ENCODE measurements around the gene SNCG. TPM values are rescaled to one million over a fixed set of nuclear protein-coding genes. Genes with fewer than 3 reads are reported as not detected.

Gene SNCG
- total RNA-seq, 1 experiment from 2014 or later: 7.2 TPM

DNA sequence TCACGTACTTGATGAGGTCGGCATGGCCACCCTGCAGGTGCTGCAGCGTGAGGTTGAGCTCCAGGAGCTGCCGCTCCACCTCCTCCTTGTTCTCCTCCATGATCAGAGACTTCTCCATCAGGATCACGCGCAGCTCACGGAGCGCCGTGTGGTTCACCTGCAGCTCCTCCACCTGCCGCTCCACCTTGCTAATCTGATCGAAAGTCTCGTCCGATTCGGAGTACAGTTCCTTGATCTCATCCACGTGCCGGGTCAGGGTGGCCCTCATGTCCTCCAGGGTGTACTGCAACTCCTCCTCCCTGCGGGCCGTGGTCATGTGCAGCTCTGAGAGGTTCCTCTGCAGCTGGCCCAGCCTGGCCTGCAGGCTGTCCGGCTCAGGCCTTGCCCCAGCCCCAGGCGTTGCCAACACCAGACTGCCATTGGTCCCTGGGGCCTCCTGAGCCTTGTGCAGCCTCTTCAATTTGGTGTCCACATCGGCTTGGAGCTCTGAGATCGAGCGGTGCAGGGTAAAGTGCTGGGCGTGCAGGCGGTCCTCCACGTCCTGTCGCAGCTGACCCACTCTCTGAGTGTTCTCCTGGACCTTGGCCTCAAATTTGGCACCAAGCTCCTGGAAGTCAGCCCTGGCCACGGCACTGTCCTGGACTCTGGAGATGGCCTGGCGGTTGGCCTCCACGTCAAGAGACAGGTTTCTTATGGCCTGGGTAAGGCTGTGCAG, 14.9 kb upstream of the SNCG start:
- Mint-ChIP-seq H3K36me3 (ENCODE audit: insufficient read depth, unreplicated experiment) (peaks cover 5% of the 10 kb centered on the region), H3K27me3 (ENCODE audit: unreplicated experiment) (peaks cover 13% of the 10 kb centered on the region), H3K4me1 (ENCODE audit: low read depth, unreplicated experiment) (no peaks in the 10 kb centered on the region), H3K4me3 (ENCODE audit: low read depth, unreplicated experiment) (no peak overlapping the region), H3K27ac (ENCODE audit: unreplicated experiment) (no peak overlapping the region), H3K9me3 (ENCODE audit: low read depth, unreplicated experiment) (no peaks in the 10 kb centered on the region)
- TF ChIP-seq, protein P1, sequence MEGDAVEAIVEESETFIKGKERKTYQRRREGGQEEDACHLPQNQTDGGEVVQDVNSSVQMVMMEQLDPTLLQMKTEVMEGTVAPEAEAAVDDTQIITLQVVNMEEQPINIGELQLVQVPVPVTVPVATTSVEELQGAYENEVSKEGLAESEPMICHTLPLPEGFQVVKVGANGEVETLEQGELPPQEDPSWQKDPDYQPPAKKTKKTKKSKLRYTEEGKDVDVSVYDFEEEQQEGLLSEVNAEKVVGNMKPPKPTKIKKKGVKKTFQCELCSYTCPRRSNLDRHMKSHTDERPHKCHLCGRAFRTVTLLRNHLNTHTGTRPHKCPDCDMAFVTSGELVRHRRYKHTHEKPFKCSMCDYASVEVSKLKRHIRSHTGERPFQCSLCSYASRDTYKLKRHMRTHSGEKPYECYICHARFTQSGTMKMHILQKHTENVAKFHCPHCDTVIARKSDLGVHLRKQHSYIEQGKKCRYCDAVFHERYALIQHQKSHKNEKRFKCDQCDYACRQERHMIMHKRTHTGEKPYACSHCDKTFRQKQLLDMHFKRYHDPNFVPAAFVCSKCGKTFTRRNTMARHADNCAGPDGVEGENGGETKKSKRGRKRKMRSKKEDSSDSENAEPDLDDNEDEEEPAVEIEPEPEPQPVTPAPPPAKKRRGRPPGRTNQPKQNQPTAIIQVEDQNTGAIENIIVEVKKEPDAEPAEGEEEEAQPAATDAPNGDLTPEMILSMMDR (IDR thresholded peaks at IDR 0.05; ENCODE audit: unreplicated experiment): no peak
- CTCF ChIA-PET: interaction anchor here (1.0 kb wide), 1 partner anchor 17 kb away, joined by 3 read pairs; no protein-coding TSS in a partner anchor
- BruUV-seq (replicated peaks): no TSS peak
- intact Hi-C loops (cut with micrococcal nuclease; ENCODE audit: unreplicated experiment): no loop called here
- no peak for DNase-seq

DNA sequence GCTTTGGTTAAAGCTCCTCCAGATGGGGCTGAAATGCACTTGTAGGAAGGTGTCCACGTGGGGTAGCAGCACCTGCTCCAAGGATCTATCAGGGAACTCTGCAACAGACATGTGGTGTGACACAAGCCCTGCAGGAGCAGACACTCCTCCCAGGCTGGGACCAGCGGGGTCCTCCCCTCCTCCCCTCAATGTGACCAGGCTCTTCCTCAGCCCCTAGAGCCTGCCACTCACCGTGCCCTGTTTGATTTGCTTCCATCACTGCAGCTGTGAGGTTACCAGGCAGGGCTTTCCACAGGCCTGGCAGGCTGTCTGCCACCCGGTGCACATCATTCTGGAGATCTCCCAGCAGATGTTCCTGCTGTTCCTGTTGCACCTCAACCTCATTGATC, 14.4 kb upstream of the SNCG start:
- Mint-ChIP-seq H3K27ac (ENCODE audit: unreplicated experiment) (no peak overlapping the region), H3K36me3 (ENCODE audit: insufficient read depth, unreplicated experiment) (peaks cover 5% of the 10 kb centered on the region), H3K27me3 (ENCODE audit: unreplicated experiment) (peaks cover 13% of the 10 kb centered on the region), H3K9me3 (ENCODE audit: low read depth, unreplicated experiment) (no peaks in the 10 kb centered on the region), H3K4me1 (ENCODE audit: low read depth, unreplicated experiment) (no peaks in the 10 kb centered on the region), H3K4me3 (ENCODE audit: low read depth, unreplicated experiment) (no peak overlapping the region)
- CTCF ChIA-PET: interaction anchor here (1.0 kb wide), 1 partner anchor 17 kb away, joined by 3 read pairs; no protein-coding TSS in a partner anchor
- BruUV-seq (replicated peaks): no TSS peak
- no peak for DNase-seq
- intact Hi-C loops (cut with micrococcal nuclease; ENCODE audit: unreplicated experiment): no loop called here
- TF ChIP-seq, protein P1 (IDR thresholded peaks at IDR 0.05; ENCODE audit: unreplicated experiment): no peak

DNA sequence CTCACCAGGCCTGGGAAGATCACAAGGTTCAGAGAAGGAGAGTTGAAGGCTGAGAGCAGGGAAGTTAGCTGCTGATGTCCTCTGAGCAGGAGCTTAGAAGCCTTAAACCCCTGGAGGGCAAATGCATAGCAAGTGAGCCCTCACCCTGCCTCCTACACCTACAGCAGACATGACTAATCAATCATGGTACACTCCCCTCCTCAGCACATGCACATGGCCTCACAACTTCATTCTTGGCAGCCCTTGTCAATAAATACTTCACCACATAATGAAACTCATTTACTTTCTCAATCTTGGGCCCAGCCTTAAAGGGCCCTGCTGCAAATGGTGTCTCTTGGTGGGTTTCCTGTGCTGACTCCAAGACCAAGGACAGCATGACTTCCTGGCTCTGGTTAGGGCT, 13.9 kb upstream of the SNCG start:
- no peak overlapping the region for H3K27ac Mint-ChIP-seq (ENCODE audit: unreplicated experiment)
- CTCF ChIA-PET: interaction anchor here (1.0 kb wide), 1 partner anchor 16 kb away, joined by 3 read pairs; no protein-coding TSS in a partner anchor
- DNase-seq: no peak
- H3K9me3 Mint-ChIP-seq (ENCODE audit: low read depth, unreplicated experiment): no peaks in the 10 kb centered on the region
- intact Hi-C loops (cut with micrococcal nuclease; ENCODE audit: unreplicated experiment): no loop called here
- peaks cover 13% of the 10 kb centered on the region for H3K27me3 Mint-ChIP-seq (ENCODE audit: unreplicated experiment)
- TF ChIP-seq, protein P1 (IDR thresholded peaks at IDR 0.05; ENCODE audit: unreplicated experiment): no peak
- BruUV-seq (replicated peaks): no TSS peak
- H3K36me3 Mint-ChIP-seq (ENCODE audit: insufficient read depth, unreplicated experiment): peaks cover 2% of the 10 kb centered on the region
- H3K4me1 Mint-ChIP-seq (ENCODE audit: low read depth, unreplicated experiment): no peaks in the 10 kb centered on the region
- no peak overlapping the region for H3K4me3 Mint-ChIP-seq (ENCODE audit: low read depth, unreplicated experiment)

DNA sequence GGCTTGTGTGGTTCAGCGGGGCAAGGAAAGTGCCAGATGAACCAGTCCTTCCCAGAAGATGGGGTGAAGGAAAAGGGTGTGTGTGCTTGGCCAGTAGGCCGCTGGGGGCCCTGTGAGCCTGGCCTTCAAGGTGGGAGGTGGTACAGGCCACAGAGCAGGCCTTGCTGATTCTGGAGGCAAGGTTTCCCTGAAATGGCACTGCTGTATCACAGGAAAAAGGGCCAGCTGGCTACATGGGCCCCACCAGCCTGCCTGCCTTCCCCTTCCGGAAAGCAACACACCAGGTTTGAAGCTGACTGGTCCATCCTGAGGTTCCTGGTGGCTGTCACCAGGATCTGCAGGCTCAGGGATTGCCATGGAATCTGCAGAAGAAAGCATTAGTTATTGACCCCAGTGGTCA, 13.5 kb upstream of the SNCG start:
- peaks cover 13% of the 10 kb centered on the region for H3K27me3 Mint-ChIP-seq (ENCODE audit: unreplicated experiment)
- no peaks in the 10 kb centered on the region for H3K9me3 Mint-ChIP-seq (ENCODE audit: low read depth, unreplicated experiment)
- no peak overlapping the region for H3K27ac Mint-ChIP-seq (ENCODE audit: unreplicated experiment)
- DNase-seq: no peak
- intact Hi-C loops (cut with micrococcal nuclease; ENCODE audit: unreplicated experiment): no loop called here
- H3K4me3 Mint-ChIP-seq (ENCODE audit: low read depth, unreplicated experiment): no peak overlapping the region
- TF ChIP-seq, protein P1 (IDR thresholded peaks at IDR 0.05; ENCODE audit: unreplicated experiment): no peak
- no TSS peak for BruUV-seq (replicated peaks)
- H3K4me1 Mint-ChIP-seq (ENCODE audit: low read depth, unreplicated experiment): no peaks in the 10 kb centered on the region
- no peaks in the 10 kb centered on the region for H3K36me3 Mint-ChIP-seq (ENCODE audit: insufficient read depth, unreplicated experiment)
- CTCF ChIA-PET: interaction anchor here (1.3 kb wide), 1 partner anchor 22 kb away, joined by 3 read pairs; no protein-coding TSS in a partner anchor
